Fibroblast of skin of left biceps (primary cell): ENCODE measurements around the gene SYVN1.

Experiments used
- DNase-seq, 2 experiments: peaks; one replicate each; pipeline ENCODE4 v3.0.0-alpha.2; 2013; ENCODE audit warnings: low read depth in 2 of 2

The SYVN1 gene

DNA sequence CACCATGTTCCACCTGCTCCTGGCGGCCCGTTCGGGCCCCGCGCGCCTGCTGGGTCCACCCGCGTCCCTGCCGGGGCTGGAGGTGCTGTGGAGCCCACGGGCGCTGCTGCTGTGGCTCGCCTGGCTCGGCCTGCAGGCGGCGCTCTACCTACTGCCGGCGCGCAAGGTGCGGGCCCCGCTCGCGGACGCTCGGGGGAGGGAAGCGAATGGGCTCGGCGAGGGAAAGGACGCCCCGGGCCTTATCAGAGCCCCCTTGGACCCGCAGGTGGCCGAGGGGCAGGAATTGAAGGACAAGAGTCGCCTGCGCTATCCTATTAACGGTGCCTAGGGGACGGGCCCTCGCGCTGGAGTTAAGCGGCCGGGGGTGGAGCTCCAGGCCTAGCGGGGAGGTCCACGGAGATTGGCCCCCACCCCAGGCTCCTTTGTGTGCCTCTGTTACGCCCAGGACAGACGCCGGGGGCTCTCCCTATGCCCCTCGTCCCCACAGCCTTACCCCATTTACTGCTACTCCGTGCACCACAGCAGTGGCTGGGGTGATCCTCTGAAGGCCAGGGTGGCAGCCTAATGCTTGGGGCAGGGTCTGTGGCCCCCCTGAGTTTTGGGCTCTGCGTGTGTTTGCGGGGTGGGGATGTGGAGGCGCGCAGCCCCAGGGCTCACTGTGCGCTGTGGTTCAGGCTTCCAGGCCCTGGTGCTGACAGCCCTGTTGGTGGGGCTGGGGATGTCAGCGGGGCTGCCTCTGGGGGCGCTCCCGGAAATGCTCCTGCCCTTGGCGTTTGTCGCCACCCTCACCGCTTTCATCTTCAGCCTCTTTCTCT is 21.6 kb downstream of the SYVN1 start:
- no peak for DNase-seq

DNA sequence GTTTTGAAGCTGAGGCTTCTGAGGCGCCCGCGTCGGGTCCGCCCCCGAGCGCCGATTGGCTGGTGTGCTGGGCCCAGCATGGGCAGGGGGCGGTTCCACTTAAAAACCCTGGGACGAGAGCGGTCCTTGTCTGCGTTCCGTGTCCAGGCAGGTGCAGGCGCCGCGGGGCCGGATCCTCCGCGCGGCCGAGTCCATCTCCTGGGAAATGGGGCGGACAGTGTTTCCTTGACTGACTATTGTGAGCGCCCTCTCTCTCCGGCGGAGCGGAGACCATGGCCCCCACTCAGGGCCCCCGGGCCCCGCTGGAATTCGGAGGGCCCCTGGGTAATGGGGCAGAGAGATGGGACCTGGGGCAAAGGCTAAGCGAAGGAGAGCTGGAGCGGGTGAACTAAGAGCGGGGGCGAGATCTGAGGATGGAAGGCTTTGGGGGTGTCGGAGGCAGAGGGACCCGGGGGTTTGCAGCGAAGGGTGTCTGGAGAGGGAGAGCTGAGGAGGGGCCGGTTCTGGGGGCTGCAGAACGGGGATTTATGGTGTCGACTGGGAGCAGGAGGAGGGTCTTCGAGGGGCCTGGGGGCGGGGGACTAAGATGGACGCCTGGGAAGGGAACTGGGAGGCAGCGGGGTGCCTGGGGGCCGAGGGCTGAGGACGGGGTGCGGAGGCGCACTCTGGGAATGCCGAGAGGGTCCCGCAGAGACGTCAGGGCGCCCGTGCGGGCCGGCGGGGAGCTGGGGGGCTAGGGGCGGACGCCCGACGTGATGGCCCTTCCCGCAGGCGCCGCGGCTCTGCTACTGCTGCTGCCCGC is 22.4 kb downstream of the SYVN1 start, which contains the start of gene TM7SF2:
Gene TM7SF2, plus strand, starts transcription at position 129 of the 802 bp plus-strand sequence. Its CDS starts 144 bp downstream, at position 273.
- peak; percentile 47 to 61 for DNase-seq

DNA sequence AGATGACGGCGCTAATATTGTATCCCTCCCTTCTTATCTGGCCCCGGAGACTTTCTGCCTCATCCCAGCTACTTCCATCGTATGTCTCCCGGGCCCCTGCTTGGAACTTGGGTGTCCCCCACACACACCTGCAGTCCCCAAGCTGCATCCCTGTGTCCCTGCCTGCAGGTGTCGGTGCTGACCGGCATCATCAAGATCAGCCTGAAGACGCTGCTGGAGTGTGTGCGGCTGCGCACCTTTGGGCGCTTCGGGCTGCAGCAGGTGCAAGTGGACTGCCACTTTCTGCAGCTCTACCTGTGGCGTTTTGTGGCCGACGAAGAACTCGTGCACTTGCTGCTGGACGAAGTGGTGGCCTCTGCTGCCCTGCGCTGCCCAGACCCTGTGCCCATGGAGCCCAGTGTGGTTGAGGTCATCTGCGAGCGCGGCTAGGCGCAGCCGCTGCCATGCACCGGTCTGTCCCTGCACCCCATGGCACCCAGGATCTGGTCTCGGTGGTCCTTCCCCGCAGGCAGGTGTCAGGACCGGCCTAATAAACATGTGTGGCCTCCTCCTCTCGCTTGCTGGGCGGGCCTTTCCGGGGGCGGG is 23.1 kb downstream of the SYVN1 start:
- DNase-seq: no peak

DNA sequence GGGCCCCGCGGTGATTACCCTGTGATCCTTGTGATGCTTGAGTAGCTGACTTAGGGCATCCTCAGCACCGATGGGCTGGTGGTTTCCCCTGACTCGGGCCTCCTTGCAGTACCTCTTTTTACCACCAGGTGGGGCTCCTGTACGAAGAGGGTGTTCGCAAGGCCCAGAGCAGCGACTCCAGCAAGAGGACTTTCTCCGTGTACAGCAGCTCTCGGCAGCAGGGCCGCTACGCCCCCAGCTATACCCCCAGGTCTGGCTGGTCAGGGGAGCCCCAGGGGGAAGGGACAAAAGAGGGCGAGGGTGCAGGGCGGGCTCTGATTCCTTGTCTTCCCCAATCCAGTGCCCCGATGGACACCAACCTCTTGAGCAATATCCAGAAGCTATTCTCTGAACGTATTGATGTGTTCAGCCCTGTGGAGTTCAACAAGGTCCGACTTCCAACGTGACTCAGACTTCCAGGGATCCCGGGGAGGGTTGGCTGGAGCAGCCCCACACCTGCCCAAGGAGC is 23.9 kb downstream of the SYVN1 start:
- DNase-seq: peak; percentile 35 to 36

DNA sequence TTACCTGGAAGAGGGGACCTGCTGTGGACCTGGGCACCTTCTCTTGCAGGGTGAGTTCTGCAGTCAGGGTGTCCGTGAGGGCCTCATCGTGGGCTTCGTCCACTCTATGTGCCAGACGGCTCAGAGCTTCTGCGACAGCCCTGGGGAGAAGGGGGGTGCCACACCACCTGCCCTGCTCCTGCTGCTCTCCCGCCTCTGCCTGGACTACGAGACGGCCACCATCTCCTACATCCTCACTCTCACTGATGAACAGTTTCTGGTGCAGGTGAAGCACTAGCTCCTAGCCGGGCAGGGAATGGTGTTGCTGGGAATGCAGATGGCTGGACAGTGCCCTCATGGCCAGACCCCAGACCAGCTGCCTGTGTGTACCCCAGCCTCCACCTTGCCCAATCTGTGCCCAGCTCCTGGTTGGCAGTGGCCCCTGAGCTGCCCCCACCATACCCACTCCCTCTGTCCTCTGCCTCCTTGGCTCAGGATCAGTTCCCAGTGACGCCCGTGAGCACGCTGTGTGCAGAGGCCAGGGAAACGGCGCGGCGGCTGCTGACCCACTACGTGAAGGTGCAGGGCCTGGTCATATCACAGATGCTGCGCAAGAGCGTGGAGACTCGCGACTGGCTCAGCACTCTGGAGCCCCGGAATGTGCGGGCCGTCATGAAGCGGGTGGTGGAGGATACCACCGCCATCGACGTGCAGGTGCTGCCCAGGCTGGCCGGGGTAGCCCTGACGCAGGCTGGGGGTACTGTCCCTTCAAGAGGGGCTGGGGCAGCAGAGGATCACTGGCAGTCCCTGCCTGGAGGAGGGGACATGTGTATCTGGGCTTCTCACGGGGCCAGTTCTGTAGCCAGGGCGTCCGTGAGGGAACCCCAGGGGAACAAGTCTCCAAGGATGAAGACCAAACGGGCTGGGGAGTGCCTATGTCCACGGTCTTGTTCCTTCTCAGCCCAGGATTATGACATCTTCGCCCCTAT is 24.8 kb downstream of the SYVN1 start:
- DNase-seq: no peak

DNA sequence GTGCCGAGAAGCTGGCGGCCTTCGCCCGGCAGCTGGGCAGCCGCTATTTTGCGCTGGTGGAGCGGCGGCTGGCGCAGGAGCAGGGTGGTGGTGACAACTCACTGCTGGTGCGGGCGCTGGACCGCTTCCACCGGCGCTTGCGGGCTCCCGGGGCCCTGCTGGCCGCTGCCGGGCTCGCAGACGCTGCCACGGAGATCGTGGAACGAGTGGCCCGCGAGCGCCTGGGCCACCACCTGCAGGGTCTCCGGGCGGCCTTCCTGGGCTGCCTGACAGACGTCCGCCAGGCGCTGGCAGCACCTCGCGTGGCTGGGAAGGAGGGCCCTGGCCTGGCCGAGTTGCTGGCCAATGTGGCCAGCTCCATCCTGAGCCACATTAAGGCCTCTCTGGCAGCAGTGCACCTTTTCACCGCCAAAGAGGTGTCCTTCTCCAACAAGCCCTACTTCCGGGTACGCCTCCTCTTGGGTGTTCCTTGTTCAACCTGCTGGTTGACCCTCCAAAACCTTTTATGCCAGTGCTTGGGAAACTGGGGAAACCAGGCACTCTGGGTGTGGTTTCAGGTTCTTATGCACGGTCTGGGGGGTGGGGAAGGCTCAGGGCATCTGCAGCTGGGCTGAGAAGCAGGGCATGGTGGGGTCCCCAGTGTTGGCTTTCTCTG is 25.7 kb downstream of the SYVN1 start:
- no peak for DNase-seq

DNA sequence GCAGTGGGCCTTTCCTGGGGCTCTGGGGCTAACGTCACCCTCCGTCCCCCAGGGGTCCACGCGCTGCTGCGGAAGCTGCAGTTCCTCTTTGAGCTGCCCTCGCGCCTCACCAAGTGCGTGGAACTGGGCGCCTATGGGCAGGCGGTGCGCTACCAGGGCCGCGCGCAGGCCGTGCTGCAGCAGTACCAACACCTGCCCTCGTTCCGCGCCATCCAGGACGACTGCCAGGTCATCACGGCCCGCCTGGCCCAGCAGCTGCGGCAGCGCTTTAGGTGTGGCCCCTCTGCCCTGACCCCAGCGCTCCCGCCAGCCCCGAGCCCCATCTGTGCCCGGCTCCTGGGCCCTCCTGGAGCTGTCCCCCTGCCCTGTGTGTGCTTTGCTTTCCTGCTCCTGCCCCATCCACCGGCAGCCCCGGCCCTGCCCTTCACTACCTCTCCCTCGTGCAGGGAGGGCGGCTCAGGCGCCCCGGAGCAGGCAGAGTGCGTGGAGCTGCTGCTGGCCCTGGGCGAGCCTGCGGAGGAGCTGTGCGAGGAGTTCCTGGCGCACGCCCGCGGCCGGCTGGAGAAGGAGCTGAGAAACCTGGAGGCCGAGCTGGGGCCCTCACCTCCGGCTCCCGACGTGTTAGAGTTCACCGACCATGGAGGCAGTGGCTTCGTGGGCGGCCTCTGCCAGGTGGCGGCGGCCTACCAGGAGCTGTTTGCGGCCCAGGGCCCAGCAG is 26.4 kb downstream of the SYVN1 start:
- no peak for DNase-seq

DNA sequence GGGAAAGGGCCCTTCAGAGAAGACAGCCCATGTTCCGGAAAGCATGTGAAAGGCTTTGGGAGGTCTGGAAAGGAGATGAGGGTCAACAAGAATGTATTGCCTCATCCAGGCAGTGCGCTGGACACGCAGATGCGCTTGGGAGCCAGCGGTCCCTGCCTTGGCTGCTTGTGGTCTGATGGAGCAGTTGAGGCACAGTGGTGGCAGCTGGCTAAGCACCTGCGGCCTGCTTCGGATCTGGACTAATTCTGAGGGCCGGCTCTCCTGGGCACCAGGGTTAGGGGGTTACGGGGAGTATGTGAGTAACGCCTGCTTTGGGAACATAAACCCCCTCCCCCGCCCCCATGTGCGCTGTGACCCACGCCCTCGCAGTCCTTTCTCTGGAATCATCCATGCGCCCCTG is 27.2 kb downstream of the SYVN1 start:
- DNase-seq: no peak

DNA sequence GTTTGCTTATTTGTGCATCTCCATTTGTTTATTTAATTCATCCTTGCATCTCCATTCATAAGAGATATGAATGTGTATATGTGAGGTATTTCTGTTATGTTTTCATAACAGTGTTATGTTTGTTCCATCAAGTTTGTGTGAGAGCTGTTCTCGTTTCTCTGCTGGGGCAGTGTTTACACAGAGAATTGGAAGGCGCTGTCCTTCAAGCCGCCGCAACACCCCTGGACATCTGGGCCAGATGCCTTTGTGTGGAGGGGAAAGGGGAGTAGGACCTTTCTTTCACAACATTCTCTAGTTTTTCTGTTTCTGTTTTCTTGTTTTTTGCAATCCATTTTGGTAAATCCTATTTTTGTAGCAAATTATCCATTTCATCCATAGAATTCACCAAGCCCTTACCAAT is 29.7 kb downstream of the SYVN1 start:
- DNase-seq: no peak

DNA sequence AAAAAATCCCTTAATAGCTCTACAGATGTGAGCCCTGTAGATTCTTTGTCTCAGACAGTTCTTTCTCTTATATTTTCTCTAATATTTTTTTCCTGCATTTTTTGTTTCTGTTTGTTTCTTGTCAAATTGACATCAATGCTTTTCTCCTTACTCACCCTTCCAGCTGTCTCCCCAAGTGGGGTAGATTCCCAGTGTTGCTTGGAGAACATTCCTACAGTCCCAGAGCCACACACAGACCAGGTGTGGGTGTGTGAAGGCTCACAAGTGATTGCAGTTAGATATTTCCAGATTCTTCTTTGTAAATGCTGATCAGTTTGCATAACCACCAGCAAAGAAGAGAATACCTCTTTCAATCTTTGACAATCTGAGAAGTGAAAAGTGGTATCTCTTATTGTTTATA is 30.8 kb downstream of the SYVN1 start:
- no peak for DNase-seq

DNA sequence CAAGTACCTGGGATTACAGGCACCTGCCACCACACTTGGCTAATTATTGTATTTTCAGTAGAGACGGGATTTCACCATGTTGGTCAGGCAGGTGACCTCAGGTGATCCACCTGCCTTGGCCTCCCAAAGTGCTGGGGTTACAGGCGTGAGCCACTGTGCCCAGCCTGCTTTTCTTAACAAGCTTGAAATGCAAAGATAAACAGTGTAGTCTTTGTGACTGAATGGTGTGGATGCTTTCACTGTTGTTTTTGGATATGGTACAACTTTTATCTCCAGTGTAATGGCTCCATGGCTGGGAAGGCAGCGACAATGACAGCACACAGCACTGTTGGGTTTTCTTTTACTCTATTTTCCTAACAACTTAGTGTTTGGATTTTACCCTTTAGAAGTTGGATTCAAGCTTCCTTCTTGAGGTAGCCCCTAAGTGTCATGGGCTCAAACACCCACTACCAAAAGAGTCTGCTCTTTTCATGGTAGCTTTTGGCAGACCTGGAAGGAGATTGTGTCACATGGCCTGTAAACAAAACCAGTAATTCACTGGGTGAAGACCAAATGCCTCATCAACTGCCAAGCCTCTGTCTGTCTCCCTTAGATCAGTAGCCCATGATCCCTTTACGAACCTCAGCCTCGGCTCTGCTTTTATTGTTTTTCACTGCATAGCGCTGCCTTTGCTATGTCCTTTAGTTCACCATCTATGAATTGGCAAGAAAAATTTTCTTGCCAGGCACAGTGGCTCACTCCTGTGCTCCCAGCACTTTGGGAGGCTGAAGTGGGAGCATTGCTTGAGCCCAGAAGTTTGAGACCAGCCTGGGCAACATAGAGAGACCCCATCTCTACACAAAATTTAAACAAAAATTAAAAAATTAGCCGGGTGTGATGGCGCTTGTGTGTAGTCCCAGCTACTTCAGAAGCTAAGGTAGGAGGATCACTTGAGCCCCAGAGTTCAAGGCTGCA is 31.9 kb downstream of the SYVN1 start:
- DNase-seq: no peak

DNA sequence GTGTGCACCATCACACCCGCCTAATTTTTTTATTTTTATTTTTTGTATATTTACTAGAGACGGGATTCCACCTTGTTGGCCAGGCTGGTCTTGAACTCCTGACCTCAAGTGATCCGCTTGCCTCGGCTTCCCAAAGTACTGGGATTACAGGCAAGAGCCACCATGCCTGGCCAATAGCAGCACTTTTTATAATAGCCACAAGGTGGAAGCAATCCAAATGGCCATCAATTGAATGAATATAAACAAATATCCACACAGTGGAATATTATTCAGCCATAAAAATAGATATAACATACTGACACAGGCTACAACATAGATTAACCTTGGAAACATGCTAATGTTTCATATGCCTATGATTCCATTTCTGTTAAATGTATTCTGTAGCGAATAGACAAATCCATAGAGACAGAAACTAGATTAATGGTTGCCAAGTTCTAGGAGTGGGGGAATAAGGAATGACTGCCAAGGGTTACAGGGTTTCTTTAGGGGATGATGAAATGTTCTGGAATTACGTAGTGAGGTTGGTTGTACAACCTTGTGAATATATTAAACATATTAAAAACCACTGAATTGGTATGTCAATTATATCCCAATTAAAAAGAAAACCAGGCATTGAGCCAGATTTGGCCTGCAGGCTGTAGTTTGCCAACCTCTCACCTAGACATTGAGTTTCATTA is 33.5 kb downstream of the SYVN1 start:
- DNase-seq: no peak

DNA sequence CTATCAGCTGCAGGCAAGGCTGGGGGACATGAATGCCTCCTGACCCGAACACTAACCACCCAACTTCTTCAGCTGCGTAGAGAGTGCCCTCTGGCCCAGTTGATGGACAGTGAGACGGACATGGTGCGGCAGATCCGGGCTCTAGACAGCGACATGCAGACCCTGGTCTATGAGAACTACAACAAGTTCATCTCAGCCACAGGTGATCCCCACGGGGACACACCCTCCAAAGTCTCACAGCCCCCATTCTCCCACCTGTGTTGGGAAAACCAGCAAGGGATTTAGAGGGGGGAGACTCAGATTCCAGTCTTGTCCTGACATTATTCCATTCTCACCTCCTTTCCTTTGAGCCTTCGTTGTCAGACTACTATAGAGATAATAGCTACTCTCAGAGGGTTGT is 37.4 kb downstream of the SYVN1 start:
- no peak for DNase-seq

DNA sequence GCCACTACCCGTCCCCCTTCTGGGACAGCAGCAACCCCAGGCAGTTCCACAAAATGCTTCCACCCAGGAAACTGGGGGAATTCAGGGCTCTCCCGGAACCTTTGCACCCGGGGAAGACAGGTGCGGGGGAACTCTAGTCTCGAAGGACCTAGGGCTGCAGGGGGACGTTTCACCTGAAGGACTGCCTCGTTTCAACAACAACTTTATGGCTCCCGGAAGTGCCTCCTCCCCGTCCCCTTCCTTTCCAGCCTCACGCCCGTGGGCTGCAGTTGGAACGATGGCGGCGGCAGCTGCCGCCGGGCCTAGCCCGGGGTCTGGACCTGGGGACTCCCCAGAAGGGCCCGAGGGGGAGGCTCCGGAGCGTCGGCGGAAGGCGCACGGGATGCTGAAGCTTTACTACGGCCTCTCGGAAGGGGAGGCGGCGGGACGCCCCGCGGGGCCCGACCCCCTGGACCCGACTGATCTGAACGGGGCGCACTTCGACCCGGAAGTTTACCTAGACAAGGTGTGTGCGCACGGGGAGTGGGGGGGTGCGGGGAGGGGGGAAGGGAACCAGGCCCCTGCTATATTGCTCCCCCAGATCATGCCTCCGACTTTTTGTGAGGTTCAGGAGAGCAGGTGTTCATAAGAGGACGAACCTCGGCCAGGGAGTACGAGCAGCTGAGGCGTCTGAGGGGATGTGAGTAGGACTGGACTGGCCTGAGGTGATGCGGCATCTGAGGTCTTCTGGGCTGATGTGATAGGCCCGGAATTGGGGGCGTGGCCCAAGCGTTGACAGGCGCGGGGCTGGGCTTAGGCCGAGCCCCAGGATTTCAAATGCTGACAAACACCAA is 38.1 kb downstream of the SYVN1 start, which contains the start of gene VPS51:
Gene VPS51, plus strand, starts transcription at position 241 of the 833 bp plus-strand sequence. Its CDS starts 37 bp downstream, at position 278.
- peak; percentile 73 to 74 for DNase-seq

DNA sequence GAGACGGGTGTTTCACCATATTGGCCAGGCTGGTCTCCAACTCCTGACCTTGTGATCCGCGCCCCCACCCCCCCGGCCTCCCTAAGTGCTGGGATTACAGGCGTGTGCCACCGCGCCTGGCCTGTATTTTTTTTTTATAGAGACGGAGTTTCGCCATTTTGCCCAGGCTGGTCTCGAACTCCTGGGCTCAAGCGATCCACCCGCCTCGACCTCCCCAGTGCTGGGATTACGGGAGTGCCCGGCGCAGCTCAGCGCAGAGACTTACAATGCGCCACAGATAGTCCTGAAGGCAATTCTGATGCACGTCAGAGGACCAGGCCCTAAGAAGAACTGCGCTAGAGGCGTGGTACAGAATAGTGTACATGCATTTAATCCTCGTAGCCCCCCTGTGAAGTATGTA is 38.9 kb downstream of the SYVN1 start:
- no peak for DNase-seq

DNA sequence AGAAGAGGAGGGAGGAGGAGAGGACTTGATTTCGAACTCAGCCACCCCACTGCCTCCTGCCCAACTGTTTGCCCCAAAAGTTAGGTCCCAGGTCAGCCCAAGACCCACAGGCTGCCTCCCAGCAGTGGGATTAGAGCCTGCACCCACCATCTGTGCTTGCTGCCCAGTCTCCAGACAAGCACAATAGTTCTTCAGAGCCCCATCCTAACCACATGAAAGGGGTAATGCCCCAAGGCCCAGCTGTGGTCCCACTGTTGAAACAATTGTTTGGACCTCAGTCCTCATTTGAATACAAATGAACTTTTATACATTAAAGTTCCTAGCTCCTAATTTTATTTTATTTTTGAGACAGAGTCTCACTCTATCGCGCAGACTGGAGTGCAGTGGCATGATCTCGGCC is 43.7 kb downstream of the SYVN1 start:
- no peak for DNase-seq

DNA sequence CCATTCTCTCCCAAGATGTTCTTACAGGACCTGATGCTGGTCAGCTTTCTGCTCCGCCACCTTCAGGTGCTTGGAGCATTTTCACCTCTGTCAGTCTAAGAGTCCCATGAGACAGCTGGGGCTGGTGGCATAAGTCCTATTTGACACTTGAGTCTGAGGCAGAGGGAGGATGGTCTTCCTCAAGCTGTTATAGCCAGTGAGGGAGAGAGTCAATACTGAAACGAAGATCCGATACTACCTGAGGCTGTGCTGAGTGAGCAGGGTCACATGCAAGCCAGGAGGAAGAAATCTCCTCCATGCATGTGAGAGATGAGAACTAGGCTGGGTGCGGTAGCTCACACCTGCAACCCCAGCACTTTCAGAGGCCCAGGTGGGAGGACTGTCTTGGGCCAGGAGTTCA is 44.7 kb downstream of the SYVN1 start:
- DNase-seq: no peak
